Neural progenitor cell (in vitro differentiated cells): ENCODE results near the gene GRIK5.

Experiments
- CTCF ChIP-seq: fragments of 200-600 bp; sonication (generic); IDR thresholded peaks from 2 replicates; pipeline ENCODE4 v1.5.1; 2017; ENCODE audit warnings: antibody characterized with exemption, mild to moderate bottlenecking
- EZH2 ChIP-seq: fragments of 200-600 bp; sonication (generic); IDR thresholded peaks from 2 replicates; pipeline ENCODE4 v1.6.1; 2017; ENCODE audit warnings: antibody characterized with exemption, mild to moderate bottlenecking, moderate library complexity

- no peak for TF ChIP-seq CTCF
- TF ChIP-seq EZH2: no peak
These were observed 95.4 kb downstream of the GRIK5 start for GRCh38 chr19:41974652-41975051.
